ENCODE measurements around the gene UIMC1.

GRCh38 chr5:176855598-176855997, 151.0 kb downstream of the UIMC1 start:
- TF ChIP-seq CTCF (IDR thresholded peaks at IDR 0.05) (no peak), POLR2A (IDR thresholded peaks at IDR 0.05) (no peak)
